H1 (cell line): ENCODE results near the gene CUL2. TPM values are rescaled to one million over a fixed set of nuclear protein-coding genes. Genes with fewer than 3 reads are reported as not detected.
"Not testable (repeated sequence)": the region's sequence is repeated elsewhere in the genome, so short reads cannot be mapped to it uniquely, and the experiment has no call there.

Source experiments
- CTCF ChIA-PET: fragments of 300-600 bp; sonication (Branson Sonifier 250); formaldehyde crosslinking; loops from one replicate; lab custom pipeline; 2021; ENCODE audit not compliant: partially characterized antibody; lab: Charles Lee
- POLR2A ChIA-PET: fragments of 300-600 bp; sonication (Branson Sonifier 250); formaldehyde crosslinking; loops from one replicate; lab custom pipeline; 2021; ENCODE audit warnings: inconsistent platforms; ENCODE audit not compliant: partially characterized antibody; lab: Charles Lee
- DNase-seq, 2 experiments: peaks; one replicate each; pipeline versions ENCODE4 v3.0.0 to v3.0.0-alpha.2; 2010 to 2022; ENCODE audit warnings: low spot score in 2 of 2, low read depth in 1 of 2, mixed read lengths in 1 of 2
- FAIRE-seq: peaks from 2 replicates; lab custom pipeline; 2011; peaks lifted over from hg19 to GRCh38; lab: Jason Lieb, UNC
- H2AFZ ChIP-seq: 2 replicates; pipeline ENCODE4 v1.8.1; 2012; ENCODE audit warnings: low read length, inconsistent platforms
- H2AK5ac ChIP-seq: 2 replicates; pipeline ENCODE4 v1.6.1; 2013; ENCODE audit warnings: low read depth, low read length
- H2BK120ac ChIP-seq: replicated peaks from 2 replicates; pipeline ENCODE3; 2013; ENCODE audit warnings: low read depth, low read length, inconsistent platforms
- H2BK12ac ChIP-seq: 2 replicates; pipeline ENCODE4 v1.6.1; 2013; ENCODE audit warnings: low read depth, low read length
- H2BK15ac ChIP-seq: 2 replicates; pipeline ENCODE4 v1.6.1; 2013; ENCODE audit warnings: low read length
- H2BK20ac ChIP-seq: 2 replicates; pipeline ENCODE4 v1.6.1; 2013; ENCODE audit warnings: low read length
- H2BK5ac ChIP-seq: 2 replicates; pipeline ENCODE4 v1.6.1; 2013; ENCODE audit warnings: low read depth, low read length
- H3K14ac ChIP-seq: 2 replicates; pipeline ENCODE4 v1.6.1; 2013; ENCODE audit warnings: inconsistent platforms; ENCODE audit not compliant: insufficient read length
- H3K18ac ChIP-seq: 2 replicates; pipeline ENCODE4 v1.6.1; 2013; ENCODE audit warnings: low read length; ENCODE audit errors: extremely low read depth
- H3K23ac ChIP-seq: 2 replicates; pipeline ENCODE4 v1.6.1; 2013; ENCODE audit warnings: inconsistent platforms; ENCODE audit not compliant: insufficient read length
- H3K23me2 ChIP-seq: 2 replicates; pipeline ENCODE4 v1.6.1; 2013; ENCODE audit warnings: low read depth, low read length
- H3K27ac ChIP-seq: 2 replicates; pipeline ENCODE4 v1.6.1; 2011; ENCODE audit warnings: low read depth, low read length, inconsistent platforms
- H3K27me3 ChIP-seq, 4 experiments: replicated peaks in 1 of 4; 1 replicate in 1 of 4; 2 replicates in 3 of 4; pipeline versions ENCODE4 v1.6.1 to v1.8.1; 2011 to 2013; ENCODE audit warnings: low read length in 3 of 4, mild to moderate bottlenecking in 3 of 4, inconsistent platforms in 2 of 4, mixed read lengths in 2 of 4, moderate library complexity in 1 of 4; ENCODE audit not compliant: control insufficient read depth in 3 of 4, insufficient read depth in 3 of 4; ENCODE audit errors: extremely low read depth in 1 of 4
- H3K36me3 ChIP-seq, 4 experiments: 2 replicates each; pipeline versions ENCODE4 v1.6.1 to v1.8.1; 2011 to 2013; ENCODE audit warnings: mild to moderate bottlenecking in 4 of 4, low read length in 3 of 4, moderate library complexity in 2 of 4, control low read depth in 1 of 4, inconsistent platforms in 1 of 4; ENCODE audit not compliant: insufficient read depth in 4 of 4, control insufficient read depth in 2 of 4
- H3K4ac ChIP-seq: replicated peaks from 2 replicates; pipeline ENCODE3; 2013; ENCODE audit warnings: low read length, low read depth, mixed read lengths, inconsistent platforms; ENCODE audit not compliant: insufficient read length
- H3K4me1 ChIP-seq, 4 experiments: replicated peaks in 1 of 4; 1 replicate in 1 of 4; 2 replicates in 3 of 4; pipeline versions ENCODE4 v1.6.1 to v1.8.1; 2011 to 2013; ENCODE audit warnings: low read length in 3 of 4, inconsistent platforms in 2 of 4, mixed read lengths in 1 of 4; ENCODE audit not compliant: insufficient read depth in 4 of 4, control insufficient read depth in 3 of 4
- H3K4me2 ChIP-seq, 2 experiments: 2 replicates each; pipeline versions ENCODE4 v1.6.1 to v1.8.1; 2011 to 2013; ENCODE audit warnings: low read depth in 2 of 2, low read length in 2 of 2, control low read depth in 1 of 2, inconsistent platforms in 1 of 2, mild to moderate bottlenecking in 1 of 2; ENCODE audit not compliant: insufficient read depth in 1 of 2
- H3K4me3 ChIP-seq, 4 experiments: fragments of 200-600, 300-600 bp in 1 of 4; sonication (generic), shearing (Covaris generic), sonication (Bioruptor Twin) in 1 of 4; 2 replicates each; pipeline versions ENCODE4 v1.5.1 to v1.8.1; 2011 to 2016; ENCODE audit warnings: low read length in 4 of 4, low read depth in 3 of 4, control low read depth in 2 of 4, inconsistent platforms in 2 of 4, mild to moderate bottlenecking in 2 of 4, mixed read lengths in 1 of 4, moderate library complexity in 1 of 4; ENCODE audit not compliant: insufficient read depth in 2 of 4; ENCODE audit errors: extremely low read depth in 1 of 4
- H3K56ac ChIP-seq: replicated peaks from 2 replicates; pipeline ENCODE3; 2013; ENCODE audit warnings: low read depth, mild to moderate bottlenecking, mixed read lengths, low read length, inconsistent platforms; ENCODE audit not compliant: insufficient read length
- H3K79me1 ChIP-seq: 2 replicates; pipeline ENCODE4 v1.6.1; 2013; ENCODE audit warnings: low read depth, low read length, control low read depth
- H3K79me2 ChIP-seq, 2 experiments: 2 replicates each; pipeline versions ENCODE4 v1.6.1 to v1.8.1; 2012 to 2013; ENCODE audit warnings: low read length in 2 of 2, mild to moderate bottlenecking in 2 of 2, inconsistent platforms in 1 of 2; ENCODE audit not compliant: insufficient read depth in 2 of 2, control insufficient read depth in 1 of 2
- H3K9ac ChIP-seq, 4 experiments: replicated peaks in 1 of 4; 1 replicate in 1 of 4; 2 replicates in 3 of 4; pipeline versions ENCODE4 v1.6.1 to v1.8.1; 2011 to 2013; ENCODE audit warnings: low read depth in 3 of 4, low read length in 3 of 4, control low read depth in 2 of 4, mild to moderate bottlenecking in 2 of 4, moderate library complexity in 2 of 4, inconsistent platforms in 1 of 4; ENCODE audit errors: extremely low read depth in 1 of 4
- H3K9me3 ChIP-seq, 2 experiments: 2 replicates each; pipeline versions ENCODE4 v1.6.1 to v1.8.1; 2012 to 2013; ENCODE audit warnings: mild to moderate bottlenecking in 2 of 2, moderate library complexity in 2 of 2, control low read depth in 1 of 2, inconsistent platforms in 1 of 2, low read depth in 1 of 2, low read length in 1 of 2, mixed read lengths in 1 of 2; ENCODE audit not compliant: insufficient read depth in 2 of 2
- H4K20me1 ChIP-seq, 2 experiments: replicated peaks in 1 of 2; 2 replicates each; pipeline versions ENCODE3 to v1.8.1; 2011 to 2013; ENCODE audit warnings: inconsistent platforms in 2 of 2, low read length in 2 of 2, mild to moderate bottlenecking in 1 of 2; ENCODE audit not compliant: insufficient read depth in 2 of 2, control insufficient read depth in 1 of 2
- H4K5ac ChIP-seq: 2 replicates; pipeline ENCODE4 v1.6.1; 2013; ENCODE audit warnings: low read length, low read depth, mixed read lengths, inconsistent platforms; ENCODE audit not compliant: insufficient read length
- H4K8ac ChIP-seq: 2 replicates; pipeline ENCODE4 v1.8.0; 2013; ENCODE audit warnings: mild to moderate bottlenecking, moderate library complexity, low read length, inconsistent platforms; ENCODE audit not compliant: insufficient read depth; ENCODE audit errors: extremely low read depth
- H4K91ac ChIP-seq: replicated peaks from 2 replicates; pipeline ENCODE3; 2013; ENCODE audit warnings: low read length, mixed read lengths, inconsistent platforms; ENCODE audit not compliant: insufficient read length
- WGBS, 2 experiments: shearing (Covaris generic) in 1 of 2; methylation state at CpG; one replicate each; pipeline versions ENCODE4 v1.1.6 to v1.1.7; 2013 to 2015; ENCODE audit warnings: low lambda C conversion rate in 2 of 2, mixed read lengths in 2 of 2, inconsistent platforms in 1 of 2, low coverage in 1 of 2, missing lambda C conversion rate in 1 of 2; ENCODE audit not compliant: insufficient replicate concordance in 2 of 2, insufficient coverage in 1 of 2, insufficient read length in 1 of 2; ENCODE audit errors: extremely low coverage in 1 of 2, missing lambda C conversion rate in 1 of 2; 5-methylcytosine and 5-hydroxymethylcytosine counted together
- polyA plus RNA-seq, 7 experiments: library from polyadenylated mRNA; depleted of rRNA in 3 of 7; stranded (reverse) in 5 of 7; unstranded in 2 of 7; fragments of >200 nt in 5 of 7; fragments of 200-250 nt in 2 of 7; gene quantifications; 1 replicate in 5 of 7; 2 replicates in 1 of 7; 4 replicates in 1 of 7; pipeline versions ENCODE4 v1.2.1 to v1.2.3, GENCODE V29; 2011 to 2013; ENCODE audit warnings: missing spikeins in 2 of 7, mixed read lengths in 2 of 7
- total RNA-seq: library from RNA; stranded (reverse); fragmentation: NEBNext Ultra II Directional; extraction: Animal tissue kit (Norgen Biotek cat#: 25700); gene quantifications from 2 replicates; pipeline ENCODE4 v1.2.1, GENCODE V29; 2021

The CUL2 gene
- total and polyA plus RNA-seq, 2 of the 8 experiments (the other 6 are each of a cell fraction or from before 2014, with no cell fraction given), result 10.2 to 43.1 TPM

GRCh38 chr10:34971606-34972334, 118.4 kb downstream of the CUL2 start:
- FAIRE-seq, H3K4me3 ChIP-seq, H2AK5ac ChIP-seq, H3K18ac ChIP-seq, H3K23me2 ChIP-seq, H3K56ac ChIP-seq, H3K9me3 ChIP-seq, H4K91ac ChIP-seq, H3K23ac ChIP-seq, H2AFZ ChIP-seq, H3K27me3 ChIP-seq, DNase-seq, H3K79me1 ChIP-seq, H4K8ac ChIP-seq, POLR2A ChIA-PET, H2BK5ac ChIP-seq, H3K9ac ChIP-seq, H4K20me1 ChIP-seq, H3K36me3 ChIP-seq, H2BK120ac ChIP-seq, H2BK15ac ChIP-seq, H3K4ac ChIP-seq, H4K5ac ChIP-seq, H3K27ac ChIP-seq, H2BK12ac ChIP-seq, H3K4me1 ChIP-seq, H3K79me2 ChIP-seq, H3K4me2 ChIP-seq, H3K14ac ChIP-seq, H2BK20ac ChIP-seq: not testable (repeated sequence)
- WGBS, 2 experiments, result 94% methylated on average over 12 of the region's 12 CpGs; no CpG with 5 or more reads in 1 of the 2 experiments
- CTCF ChIA-PET, result interaction anchor here (1.0 to 1.3 kb wide), 4 partner anchors 11 to 239 kb away, joined by 3 to 4 read pairs (median 4); no protein-coding TSS in a partner anchor
